Measurements from ENCODE around the gene BRD4. TPM values are rescaled to one million over a fixed set of nuclear protein-coding genes. Genes with fewer than 3 reads are reported as not detected.

Gene BRD4
- total and polyA plus RNA-seq, 11 donors = 31.1 to 78.9 (median 61.8) TPM

DNA sequence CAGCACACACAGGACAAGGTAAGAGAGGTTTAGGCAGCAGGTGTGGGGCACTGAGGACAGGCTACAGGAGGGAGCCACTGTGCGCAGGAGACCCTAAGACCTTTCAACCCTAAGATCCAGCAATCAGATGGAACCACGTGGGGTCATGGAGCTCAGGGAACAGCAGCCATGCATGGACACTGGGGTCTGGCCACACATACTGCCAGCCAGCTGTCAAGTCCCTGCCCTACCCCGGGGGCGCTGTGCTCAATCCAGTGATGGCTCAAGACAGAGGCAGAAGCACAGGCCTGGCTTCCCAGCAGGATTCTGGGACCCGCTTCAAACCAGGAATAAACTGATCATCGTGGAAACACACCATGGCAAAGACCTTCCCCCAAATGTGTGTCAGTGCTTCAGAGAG lies 74.6 kb downstream of the BRD4 start:
- no peak for TF ChIP-seq POLR2A (IDR thresholded peaks at IDR 0.05)
- TF ChIP-seq, protein P1, sequence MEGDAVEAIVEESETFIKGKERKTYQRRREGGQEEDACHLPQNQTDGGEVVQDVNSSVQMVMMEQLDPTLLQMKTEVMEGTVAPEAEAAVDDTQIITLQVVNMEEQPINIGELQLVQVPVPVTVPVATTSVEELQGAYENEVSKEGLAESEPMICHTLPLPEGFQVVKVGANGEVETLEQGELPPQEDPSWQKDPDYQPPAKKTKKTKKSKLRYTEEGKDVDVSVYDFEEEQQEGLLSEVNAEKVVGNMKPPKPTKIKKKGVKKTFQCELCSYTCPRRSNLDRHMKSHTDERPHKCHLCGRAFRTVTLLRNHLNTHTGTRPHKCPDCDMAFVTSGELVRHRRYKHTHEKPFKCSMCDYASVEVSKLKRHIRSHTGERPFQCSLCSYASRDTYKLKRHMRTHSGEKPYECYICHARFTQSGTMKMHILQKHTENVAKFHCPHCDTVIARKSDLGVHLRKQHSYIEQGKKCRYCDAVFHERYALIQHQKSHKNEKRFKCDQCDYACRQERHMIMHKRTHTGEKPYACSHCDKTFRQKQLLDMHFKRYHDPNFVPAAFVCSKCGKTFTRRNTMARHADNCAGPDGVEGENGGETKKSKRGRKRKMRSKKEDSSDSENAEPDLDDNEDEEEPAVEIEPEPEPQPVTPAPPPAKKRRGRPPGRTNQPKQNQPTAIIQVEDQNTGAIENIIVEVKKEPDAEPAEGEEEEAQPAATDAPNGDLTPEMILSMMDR (IDR thresholded peaks at IDR 0.05) = no peak
- 89 to 93% (median 92%) methylated on average over 5 to 6 of the region's 6 CpGs for WGBS, 4 donors
- no peak overlapping the region for H3K4me3 ChIP-seq
- H3K27me3 ChIP-seq = no peaks in the 10 kb centered on the region
- no peak overlapping the region for H3K27ac ChIP-seq
- ATAC-seq (no peak), DNase-seq (no peak)
- peaks cover 8 to 100% (median 100%) of the 10 kb centered on the region in 9 donors for H3K36me3 ChIP-seq
- no peaks in the 10 kb centered on the region for H3K9me3 ChIP-seq
- H3K4me1 ChIP-seq = peaks cover 0 to 16% (median 13%) of the 10 kb centered on the region in 12 donors
- intact Hi-C loops (cut with DNase I) = loop anchor here in 6 of 10 donors (10.0 kb wide), 4 partner anchors 63 to 297 kb away; partner anchors contain the start of gene SYDE1 (in 3 of the 6)

DNA sequence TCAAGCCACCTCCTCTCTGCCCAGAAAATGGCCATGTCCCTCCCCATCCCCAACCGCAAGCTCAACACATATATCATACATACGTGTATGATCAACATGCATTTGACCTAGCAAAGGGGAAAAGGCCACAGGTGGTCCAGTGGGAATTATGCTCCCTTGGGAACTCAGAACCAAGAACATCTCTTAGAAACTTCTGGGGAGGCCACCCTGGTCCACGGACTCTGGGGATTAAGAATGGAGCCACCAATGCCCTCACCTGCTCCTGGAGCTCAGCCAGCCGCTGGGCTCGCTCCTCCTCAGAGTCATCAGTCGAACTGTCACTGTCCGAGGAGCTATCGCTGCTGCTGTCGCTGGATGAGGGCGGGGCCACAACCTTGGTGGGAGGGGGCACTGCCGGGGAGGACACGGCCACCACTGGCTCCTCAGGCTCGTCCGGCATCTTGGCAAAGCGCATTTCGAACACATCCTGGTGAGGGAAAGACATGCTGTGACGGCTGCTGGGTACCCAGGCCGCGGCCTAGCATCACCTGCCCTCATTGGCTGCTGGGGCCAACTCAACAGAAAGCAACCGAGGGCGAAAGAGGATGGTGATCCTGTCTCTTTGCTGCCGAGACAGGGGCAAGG lies 75.5 kb downstream of the BRD4 start:
- Histone ChIP-seq H3K4me3 (no peak overlapping the region), H3K4me1 (peaks cover 3 to 25% (median 22%) of the 10 kb centered on the region in 12 donors), H3K36me3 (peaks cover 8 to 100% (median 96%) of the 10 kb centered on the region in 9 donors), H3K27me3 (no peaks in the 10 kb centered on the region), H3K9me3 (no peaks in the 10 kb centered on the region), H3K27ac (peak overlapping the region in 1 of 12 donors; percentile 22)
- intact Hi-C loops (cut with DNase I) = loop anchor here in 6 of 10 donors (10.0 kb wide), 4 partner anchors 62 to 298 kb away; partner anchors contain the start of gene SYDE1 (in 3 of the 6)
- DNase-seq (no peak), ATAC-seq (no peak)
- 89 to 92% (median 91%) methylated on average over 20 to 22 of the region's 22 CpGs for WGBS, 4 donors
- TF ChIP-seq, protein P1 (IDR thresholded peaks at IDR 0.05) = no peak
- no peak for TF ChIP-seq POLR2A (IDR thresholded peaks at IDR 0.05)

DNA sequence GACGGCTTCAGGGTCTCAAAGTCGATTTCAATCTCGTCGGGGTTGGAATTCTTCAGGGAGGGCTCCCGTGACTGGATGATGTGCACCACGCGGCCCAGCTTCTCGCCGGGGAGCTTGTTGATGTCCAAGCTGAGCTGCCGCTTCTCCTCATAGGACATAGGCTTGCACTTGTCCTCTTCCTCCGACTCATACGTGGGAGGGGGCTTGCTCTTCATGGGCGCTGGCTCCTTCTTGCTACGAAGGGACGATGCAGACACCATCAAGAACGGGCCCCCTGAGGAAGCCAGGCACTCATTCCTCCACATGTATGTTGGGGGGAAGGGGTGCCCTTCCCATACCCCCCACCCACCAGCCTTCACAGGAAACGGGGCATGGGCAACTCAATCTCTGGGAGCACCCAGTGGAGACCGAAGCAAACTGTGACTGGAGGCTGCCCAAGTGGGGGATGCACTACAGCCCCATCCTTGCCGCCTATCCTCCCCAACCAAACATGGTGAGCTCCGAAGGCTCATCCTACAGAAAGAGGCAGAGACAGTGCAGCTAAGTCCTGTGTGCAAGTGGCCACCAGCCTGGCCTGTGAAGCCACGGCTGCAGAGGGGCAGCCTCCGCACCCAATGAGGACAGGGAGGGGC lies 76.9 kb downstream of the BRD4 start:
- Histone ChIP-seq H3K9me3 (no peaks in the 10 kb centered on the region), H3K4me3 (no peak overlapping the region), H3K27me3 (no peaks in the 10 kb centered on the region), H3K4me1 (peaks cover 9 to 39% (median 35%) of the 10 kb centered on the region in 12 donors), H3K27ac (no peak overlapping the region), H3K36me3 (peaks cover 8 to 90% (median 82%) of the 10 kb centered on the region in 9 donors)
- 84 to 90% (median 88%) methylated on average over 21 to 22 of the region's 22 CpGs for WGBS, 4 donors
- intact Hi-C loops (cut with DNase I) = loop anchor here in 6 of 10 donors (10.0 kb wide), 4 partner anchors 61 to 299 kb away; partner anchors contain the start of gene SYDE1 (in 3 of the 6)
- TF ChIP-seq, protein P1 (IDR thresholded peaks at IDR 0.05) = no peak
- no peak for TF ChIP-seq POLR2A (IDR thresholded peaks at IDR 0.05)
- ATAC-seq (no peak), DNase-seq (no peak)

DNA sequence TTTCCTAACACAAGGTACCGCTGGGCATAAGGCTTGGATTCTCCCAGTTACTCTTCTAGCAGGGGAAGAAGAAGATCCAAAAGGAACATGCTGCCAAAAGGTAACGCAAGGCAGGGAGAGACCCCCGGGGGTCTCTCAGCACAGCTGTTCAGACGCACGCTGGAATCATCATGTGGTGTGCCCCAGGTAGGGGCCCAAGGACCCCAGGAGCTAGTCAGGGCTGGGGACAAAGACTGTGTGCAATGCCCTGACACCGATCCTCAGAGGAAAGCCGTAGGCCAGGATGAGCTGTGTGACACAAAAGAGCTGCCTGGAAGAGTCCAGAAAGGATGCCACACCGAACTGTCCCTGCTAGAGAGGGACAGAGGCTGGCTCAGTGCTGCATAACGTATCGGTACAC lies 77.8 kb downstream of the BRD4 start:
- Histone ChIP-seq H3K9me3 (no peaks in the 10 kb centered on the region), H3K4me1 (peaks cover 9 to 48% (median 44%) of the 10 kb centered on the region in 12 donors), H3K36me3 (peaks cover 8 to 86% (median 73%) of the 10 kb centered on the region in 9 donors), H3K4me3 (no peak overlapping the region), H3K27ac (no peak overlapping the region), H3K27me3 (no peaks in the 10 kb centered on the region)
- DNase-seq = no peak
- TF ChIP-seq, protein P1 (IDR thresholded peaks at IDR 0.05) = no peak
- TF ChIP-seq POLR2A (IDR thresholded peaks at IDR 0.05) = no peak
- ATAC-seq = no peak
- 90 to 93% (median 93%) methylated on average over 10 of the region's 10 CpGs for WGBS, 4 donors
- intact Hi-C loops (cut with DNase I) = loop anchor here (5.0 to 10.0 kb wide), 7 partner anchors 42 to 300 kb away; partner anchors contain the start of gene SYDE1 (in 3 of the 10)
